K562 (cell line): ENCODE results near the gene STAT4. TPM values are rescaled to one million over a fixed set of nuclear protein-coding genes. Genes with fewer than 3 reads are reported as not detected.

ENCODE experiments used
- ATAC-seq: fragments of 200-7000 bp; cut with Tn5 transposase; 3 replicates; pipeline ENCODE4 v1.9.1; 2020; ENCODE audit warnings: moderate library complexity
- BruUV-seq: library from RNA; stranded (reverse); fragments of 400-500 nt; replicated peaks from 2 replicates; lab custom pipeline; 2021; lab: Mats Ljungman, UMichigan
- CTCF ChIA-PET: fragments of 300-600 bp; formaldehyde crosslinking; extraction: SDS; loops from one replicate; lab custom pipeline; 2021; ENCODE audit warnings: low intra/inter-chr PET ratio; lab: Yijun Ruan, JAX
- POLR2A ChIA-PET: fragments of 300-600, 350-650 bp; sonication (Branson Sonifier 250); formaldehyde crosslinking; extraction: SDS; loops from one replicate; lab custom pipeline; 2021; ENCODE audit warnings: antibody characterized with exemption, inconsistent platforms; lab: Yijun Ruan, JAX
- DNase-seq, 4 experiments: peaks; one replicate each; pipeline versions ENCODE4 v3.0.0 to v3.0.0-alpha.2; 2011 to 2018; ENCODE audit warnings: low spot score in 3 of 4, mixed read lengths in 3 of 4; ENCODE audit errors: extremely low read depth in 1 of 4
- FAIRE-seq: peaks from 2 replicates; lab custom pipeline; 2011; peaks lifted over from hg19 to GRCh38; lab: Jason Lieb, UNC
- H2AFZ ChIP-seq: 2 replicates; pipeline ENCODE4 v1.6.0; 2011; ENCODE audit warnings: low read depth, low read length, control low read depth, inconsistent platforms
- H3K27ac ChIP-seq: fragments of 200-600 bp; 3 replicates; pipeline ENCODE4 v1.8.0; 2011; ENCODE audit warnings: low read depth, mild to moderate bottlenecking, control low read depth, inconsistent platforms, low read length, moderate library complexity, mixed read lengths; ENCODE audit errors: extremely low read depth
- H3K27me3 ChIP-seq, 2 experiments: fragments of 300-600 bp in 1 of 2; 2 replicates in 1 of 2; 3 replicates in 1 of 2; pipeline versions ENCODE4 v1.6.0 to v1.8.0; 2011; ENCODE audit warnings: inconsistent platforms in 2 of 2, low read length in 2 of 2, mild to moderate bottlenecking in 1 of 2, mixed read lengths in 1 of 2, moderate library complexity in 1 of 2; ENCODE audit not compliant: control insufficient read depth in 2 of 2, insufficient read depth in 2 of 2
- H3K36me3 ChIP-seq: fragments of 300-600 bp; 3 replicates; pipeline ENCODE4 v1.8.0; 2011; ENCODE audit warnings: mild to moderate bottlenecking, low read length, inconsistent platforms; ENCODE audit not compliant: control insufficient read depth, insufficient read depth
- H3K4me1 ChIP-seq, 2 experiments: fragments of 200-600 bp in 1 of 2; replicated peaks in 1 of 2; 2 replicates in 1 of 2; 3 replicates in 1 of 2; pipeline versions ENCODE4 v1.5.1 to v1.8.0; 2011; ENCODE audit warnings: inconsistent platforms in 2 of 2, low read length in 2 of 2, mild to moderate bottlenecking in 1 of 2, mixed read lengths in 1 of 2, moderate library complexity in 1 of 2; ENCODE audit not compliant: control insufficient read depth in 2 of 2, insufficient read depth in 2 of 2
- H3K4me2 ChIP-seq: 2 replicates; pipeline ENCODE4 v1.6.1; 2011; ENCODE audit warnings: low read length, control low read depth, inconsistent platforms, mixed read lengths; ENCODE audit not compliant: insufficient read depth
- H3K4me3 ChIP-seq: fragments of 200-600 bp; sonication (generic), shearing (Covaris generic); 2 replicates; pipeline ENCODE4 v1.5.1; 2016; ENCODE audit warnings: control low read depth, inconsistent platforms
- H3K79me2 ChIP-seq: fragments of 200-600 bp; 3 replicates; pipeline ENCODE4 v1.8.0; 2011; ENCODE audit warnings: low read length, inconsistent platforms; ENCODE audit not compliant: control insufficient read depth, insufficient read depth
- H3K9ac ChIP-seq, 2 experiments: 2 replicates each; pipeline versions ENCODE4 v1.6.0 to v1.6.1; 2011; ENCODE audit warnings: low read depth in 2 of 2, low read length in 2 of 2, control low read depth in 1 of 2, inconsistent platforms in 1 of 2, mild to moderate bottlenecking in 1 of 2, mixed read lengths in 1 of 2; ENCODE audit not compliant: insufficient read depth in 1 of 2
- H3K9me1 ChIP-seq: one replicate; pipeline ENCODE4 v1.6.0; 2011; ENCODE audit warnings: inconsistent platforms, mild to moderate bottlenecking, low read length, moderate library complexity; ENCODE audit not compliant: control insufficient read depth, insufficient read depth
- H3K9me3 ChIP-seq: replicated peaks from 2 replicates; pipeline ENCODE4 v1.5.1; 2011; ENCODE audit warnings: low read depth, low read length, inconsistent platforms; ENCODE audit not compliant: control insufficient read depth, insufficient read depth
- H4K20me1 ChIP-seq: replicated peaks from 2 replicates; pipeline ENCODE4 v1.6.1; 2011; ENCODE audit warnings: low read length, inconsistent platforms, mixed read lengths; ENCODE audit not compliant: control insufficient read depth, insufficient read depth
- FIP1L1 ChIP-seq: fragments of 200-400 bp; formaldehyde crosslinking; IDR thresholded peaks from 2 replicates; pipeline ENCODE4 v1.6.1; 2018; ENCODE audit warnings: mild to moderate bottlenecking, low read depth, low read length; ENCODE audit not compliant: poor library complexity, severe bottlenecking
- GABPA ChIP-seq: fragments of 200-800 bp; sonication (Bioruptor generic); conservative IDR thresholded peaks from 2 replicates; pipeline ENCODE4 v1.6.1; 2016; ENCODE audit warnings: low read depth, missing genetic modification characterization, missing compliant biosample characterization
- HCFC1 ChIP-seq: IDR thresholded peaks from 2 replicates; pipeline ENCODE4 v1.6.1; 2012; ENCODE audit warnings: low read depth, low read length, improper control_type of control experiment
- JUND ChIP-seq, 2 experiments: IDR thresholded peaks; 2 replicates in 1 of 2; 3 replicates in 1 of 2; pipeline ENCODE4 v1.6.1; 2011; ENCODE audit warnings: borderline replicate concordance in 2 of 2, low read depth in 2 of 2, low read length in 2 of 2, improper control_type of control experiment in 1 of 2, missing biosample characterization in 1 of 2, missing genetic modification characterization in 1 of 2, missing genetic modification reagents in 1 of 2
- MBD2 ChIP-seq: sonication (generic); IDR thresholded peaks from 2 replicates; pipeline ENCODE4 v1.6.1; 2016; ENCODE audit warnings: low read depth, borderline replicate concordance
- MCM3 ChIP-seq: fragments of 450-650 bp; IDR thresholded peaks from 2 replicates; pipeline ENCODE4 v1.6.1; 2016
- NRF1 ChIP-seq, 2 experiments: fragments of 450-650 bp; IDR thresholded peaks in 1 of 2; conservative IDR thresholded peaks in 1 of 2; 2 replicates each; pipeline ENCODE4 v1.6.1; 2014; ENCODE audit warnings: mild to moderate bottlenecking in 2 of 2
- RBBP5 ChIP-seq: fragments of 200-600 bp; sonication (generic); IDR thresholded peaks from 2 replicates; pipeline ENCODE4 v1.6.1; 2012; ENCODE audit warnings: borderline replicate concordance, mild to moderate bottlenecking, low read length, control low read depth, inconsistent platforms; ENCODE audit not compliant: insufficient read depth, poor library complexity, severe bottlenecking
- RHOXF2B ChIP-seq: fragments of 250-450 bp; sonication (Bioruptor Pico); conservative IDR thresholded peaks from 2 replicates; pipeline ENCODE4 v1.5.1; 2021
- WGBS: fragments of 100-300 bp; shearing (Covaris generic); methylation state at CpG from one replicate; pipeline ENCODE4 v1.1.6; 2016; ENCODE audit warnings: low coverage, mixed read lengths; ENCODE audit not compliant: insufficient coverage; ENCODE audit errors: missing lambda C conversion rate; 5-methylcytosine and 5-hydroxymethylcytosine counted together
- in situ Hi-C: fragments of 300-500 bp; cut with MboI; formaldehyde crosslinking; loops from 4 replicates; pipeline ENCODE4 v1.15.0; 2018; ENCODE audit warnings: inconsistent platforms, mixed read lengths
- intact Hi-C: fragments of 100-400 bp; cut with micrococcal nuclease; formaldehyde crosslinking; loops from 2 replicates; pipeline ENCODE4 v1.14.2; 2022
- polyA plus RNA-seq, 8 experiments: library from polyadenylated mRNA; depleted of rRNA in 4 of 8; stranded (reverse) in 5 of 8; unstranded in 3 of 8; fragments of >200 nt; fragmentation: Nextera tagmentation in 2 of 8; fragmentation: Illumina TruSeq in 1 of 8; extraction: Ambion mirVana in 2 of 8; extraction: Trizol in 1 of 8; gene quantifications; 2 replicates each; pipeline versions ENCODE4 v1.2.1 to v1.2.3, GENCODE V29; 2011 to 2014; ENCODE audit warnings: inconsistent platforms in 1 of 8, missing spikeins in 1 of 8
- total RNA-seq, 7 experiments: library from RNA; depleted of rRNA in 6 of 7; stranded (reverse); fragments of >200 nt in 6 of 7; fragmentation: Illumina TruSeq in 2 of 7; extraction: Trizol in 2 of 7; gene quantifications; 2 replicates each; pipeline versions ENCODE4 v1.2.1 to v1.2.3, GENCODE V29; 2011 to 2021; ENCODE audit warnings: low replicate concordance in 1 of 7
- TF ChIP-seq, protein P1 (sequence below): fragments of 250-450 bp; sonication (Bioruptor Pico); IDR thresholded peaks from 2 replicates; pipeline ENCODE4 v1.5.1; 2021; ENCODE audit warnings: mild to moderate bottlenecking

STAT4 gene
- total and polyA plus RNA-seq, 9 of the 15 experiments (the other 6 are each of a cell fraction or from before 2014, with no cell fraction given) = 0.01 to 0.06 (median 0.03) TPM; not detected in 6

DNA sequence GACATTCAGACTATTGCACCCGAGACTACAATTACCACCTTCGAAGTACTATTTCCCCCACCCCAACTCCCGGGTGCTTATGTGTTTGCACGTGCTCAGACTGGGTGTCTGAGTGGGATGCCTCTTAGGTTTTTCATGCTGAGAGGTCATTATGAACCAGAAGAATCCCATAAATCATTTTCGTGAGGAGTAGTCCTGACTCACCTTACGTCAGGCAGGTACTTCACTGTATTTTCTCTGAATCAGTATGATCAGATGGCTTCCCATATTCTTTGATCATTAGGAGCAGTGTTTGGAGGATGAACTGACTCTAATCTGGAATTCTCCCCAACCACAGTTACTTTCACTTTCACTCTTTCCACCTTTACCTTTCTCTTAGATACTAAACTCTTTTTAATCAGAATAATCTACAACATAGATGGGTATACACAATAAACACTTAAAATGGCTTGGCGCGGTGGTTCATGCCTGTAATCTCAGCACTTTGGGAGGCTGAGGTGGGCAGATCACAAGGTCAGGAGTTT lies 38.4 kb upstream of the STAT4 start:
- 1% methylated on average over 8 of the region's 8 CpGs for WGBS
- Histone ChIP-seq H3K9me3 (no peaks in the 10 kb centered on the region), H3K9ac (no peak overlapping the region), H3K27ac (no peak overlapping the region), H3K36me3 (no peaks in the 10 kb centered on the region), H3K79me2 (no peaks in the 10 kb centered on the region), H3K4me1 (no peaks in the 10 kb centered on the region), H2AFZ (no peak overlapping the region), H3K4me2 (no peak overlapping the region), H4K20me1 (no peaks in the 10 kb centered on the region), H3K9me1 (no peaks in the 10 kb centered on the region), H3K4me3 (no peak overlapping the region)
- ATAC-seq (no peak), DNase-seq (no peak), FAIRE-seq (no peak)
- in situ Hi-C loops = no loop called here
- BruUV-seq = no TSS peak
- ChIA-PET CTCF (no interaction called here), POLR2A (no interaction called here)
- intact Hi-C loops = no loop called here
- TF ChIP-seq, protein P1, sequence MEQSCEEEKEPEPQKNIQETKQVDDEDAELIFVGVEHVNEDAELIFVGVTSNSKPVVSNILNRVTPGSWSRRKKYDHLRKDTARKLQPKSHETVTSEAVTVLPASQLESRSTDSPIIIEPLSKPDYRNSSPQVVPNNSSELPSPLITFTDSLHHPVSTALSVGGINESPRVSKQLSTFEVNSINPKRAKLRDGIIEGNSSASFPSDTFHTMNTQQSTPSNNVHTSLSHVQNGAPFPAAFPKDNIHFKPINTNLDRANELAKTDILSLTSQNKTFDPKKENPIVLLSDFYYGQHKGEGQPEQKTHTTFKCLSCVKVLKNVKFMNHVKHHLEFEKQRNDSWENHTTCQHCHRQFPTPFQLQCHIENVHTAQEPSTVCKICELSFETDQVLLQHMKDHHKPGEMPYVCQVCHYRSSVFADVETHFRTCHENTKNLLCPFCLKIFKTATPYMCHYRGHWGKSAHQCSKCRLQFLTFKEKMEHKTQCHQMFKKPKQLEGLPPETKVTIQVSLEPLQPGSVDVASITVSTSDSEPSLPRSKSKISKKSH (CRISPR knock-in tag) = no peak
- no peak for TF ChIP-seq FIP1L1
- TF ChIP-seq GABPA (tag) = no peak
- TF ChIP-seq RBBP5 = no peak
- TF ChIP-seq HCFC1 = no peak
- no peak for TF ChIP-seq MCM3
- TF ChIP-seq JUND (IDR thresholded peaks at IDR 0.05; ENCODE audit: borderline replicate concordance, low read depth, low read length) = no peak
- TF ChIP-seq JUND (tag; IDR thresholded peaks at IDR 0.05; ENCODE audit: borderline replicate concordance, low read depth, low read length) = no peak
- no peak for TF ChIP-seq MBD2
- no peak for TF ChIP-seq RHOXF2B (CRISPR knock-in tag)
- no peak for TF ChIP-seq NRF1 (conservative IDR thresholded peaks at IDR 0.05 in 1 of 2, IDR thresholded peaks at IDR 0.05 in 1 of 2)
- TF ChIP-seq, all 486 proteins: peak for 0
- no peaks in the 10 kb centered on the region for H3K27me3 ChIP-seq
